SK-N-SH (cell line): ENCODE measurements around the gene MAP7D3. TPM values are rescaled to one million over a fixed set of nuclear protein-coding genes. Genes with fewer than 3 reads are reported as not detected.

Source experiments
- CTCF ChIA-PET: fragments of 300-600, 350-600 bp; formaldehyde crosslinking; extraction: SDS; loops from one replicate; lab custom pipeline; 2021; lab: Yijun Ruan, JAX
- POLR2A ChIA-PET: fragments of 350-600 bp; sonication (Branson Sonifier 250); formaldehyde crosslinking; extraction: SDS; loops from one replicate; lab custom pipeline; 2020; ENCODE audit warnings: antibody characterized with exemption, inconsistent platforms; lab: Yijun Ruan, JAX
- DNase-seq: peaks from one replicate; pipeline ENCODE4 v3.0.0; 2012
- H2AFZ ChIP-seq: fragments of 200-600 bp; sonication (generic); 2 replicates; pipeline ENCODE4 v1.8.1; 2016; ENCODE audit warnings: antibody characterized with exemption, mild to moderate bottlenecking, low read depth
- H3F3A ChIP-seq: fragments of 200-600 bp; sonication (generic); replicated peaks from 2 replicates; pipeline ENCODE3; 2016; ENCODE audit warnings: antibody characterized with exemption, mild to moderate bottlenecking; ENCODE audit not compliant: insufficient read depth
- H3K27ac ChIP-seq, 2 experiments: fragments of 200-500 bp in 1 of 2; fragments of 200-600 bp in 1 of 2; sonication (Bioruptor generic) in 1 of 2; sonication (generic), shearing (Covaris generic) in 1 of 2; 2 replicates each; pipeline versions ENCODE4 v1.5.1 to v1.6.1; 2014 to 2016; ENCODE audit warnings: low read depth in 2 of 2, inconsistent platforms in 1 of 2, low read length in 1 of 2, mild to moderate bottlenecking in 1 of 2, mixed read lengths in 1 of 2
- H3K27me3 ChIP-seq: fragments of 200-600 bp; sonication (generic), shearing (Covaris generic); 2 replicates; pipeline ENCODE4 v1.6.1; 2016; ENCODE audit warnings: mixed run types; ENCODE audit not compliant: insufficient read depth
- H3K36me3 ChIP-seq, 2 experiments: fragments of 200-500 bp in 1 of 2; fragments of 200-600 bp in 1 of 2; sonication (Bioruptor generic) in 1 of 2; sonication (generic) in 1 of 2; replicated peaks in 1 of 2; 2 replicates each; pipeline versions ENCODE3 to v1.5.1; 2014 to 2016; ENCODE audit warnings: low read length in 1 of 2, mild to moderate bottlenecking in 1 of 2; ENCODE audit not compliant: insufficient read depth in 2 of 2, control insufficient read depth in 1 of 2
- H3K4me1 ChIP-seq, 2 experiments: fragments of 200-500 bp in 1 of 2; fragments of 200-600 bp in 1 of 2; sonication (Bioruptor generic) in 1 of 2; sonication (generic), shearing (Covaris generic) in 1 of 2; 2 replicates each; pipeline versions ENCODE4 v1.5.1 to v1.6.1; 2014 to 2016; ENCODE audit warnings: low read depth in 1 of 2, low read length in 1 of 2, mixed run types in 1 of 2; ENCODE audit not compliant: insufficient read depth in 2 of 2, control insufficient read depth in 1 of 2
- H3K4me2 ChIP-seq: fragments of 200-600 bp; sonication (generic), shearing (Covaris generic); 2 replicates; pipeline ENCODE4 v1.6.1; 2017; ENCODE audit warnings: mixed run types
- H3K4me3 ChIP-seq, 2 experiments: fragments of 200-500 bp in 1 of 2; fragments of 200-600 bp in 1 of 2; sonication (Bioruptor generic) in 1 of 2; sonication (generic), shearing (Covaris generic) in 1 of 2; 2 replicates each; pipeline versions ENCODE4 v1.5.1 to v1.8.1; 2014 to 2016; ENCODE audit warnings: low read depth in 2 of 2, inconsistent platforms in 1 of 2, low read length in 1 of 2, mild to moderate bottlenecking in 1 of 2, mixed read lengths in 1 of 2, moderate library complexity in 1 of 2
- H3K79me2 ChIP-seq: fragments of 200-600 bp; sonication (generic); 2 replicates; pipeline ENCODE4 v1.8.1; 2017; ENCODE audit warnings: mild to moderate bottlenecking; ENCODE audit not compliant: insufficient read depth
- H3K9ac ChIP-seq: fragments of 200-600 bp; sonication (generic); 2 replicates; pipeline ENCODE4 v1.6.1; 2017; ENCODE audit warnings: mixed run types
- H3K9me2 ChIP-seq: fragments of 200-600 bp; sonication (generic); 2 replicates; pipeline ENCODE4 v1.6.1; 2017; ENCODE audit warnings: mixed run types
- H3K9me3 ChIP-seq: fragments of 200-600 bp; sonication (generic); 2 replicates; pipeline ENCODE4 v1.6.1; 2017; ENCODE audit warnings: mixed run types, mild to moderate bottlenecking, moderate library complexity
- H4K20me1 ChIP-seq: fragments of 200-600 bp; sonication (generic); 2 replicates; pipeline ENCODE4 v1.6.1; 2017; ENCODE audit warnings: mild to moderate bottlenecking, mixed run types; ENCODE audit not compliant: insufficient read depth
- CHD2 ChIP-seq: fragments of 150-350 bp; IDR thresholded peaks from 2 replicates; pipeline ENCODE4 v1.6.1; 2018; ENCODE audit warnings: low read length; ENCODE audit not compliant: partially characterized antibody
- CTCF ChIP-seq: fragments of 200-600 bp; sonication (generic); IDR thresholded peaks from 2 replicates; pipeline ENCODE4 v1.6.1; 2017; ENCODE audit warnings: antibody characterized with exemption, mild to moderate bottlenecking, moderate library complexity
- EZH2phosphoT487 ChIP-seq: fragments of 200-600 bp; sonication (generic); IDR thresholded peaks from 2 replicates; pipeline ENCODE4 v1.6.1; 2017; ENCODE audit warnings: low read depth, mixed run types, mild to moderate bottlenecking, antibody characterized with exemption, moderate library complexity, borderline replicate concordance
- FOSL2 ChIP-seq: IDR thresholded peaks from 2 replicates; pipeline ENCODE4 v1.4.0; 2012; ENCODE audit warnings: low read depth, mild to moderate bottlenecking, moderate library complexity, borderline replicate concordance
- FOXJ3 ChIP-seq: sonication (generic); formaldehyde crosslinking; IDR thresholded peaks from 2 replicates; pipeline ENCODE4 v1.5.1; 2020; ENCODE audit warnings: mild to moderate bottlenecking, missing genetic modification reagents
- FOXM1 ChIP-seq: IDR thresholded peaks from 2 replicates; pipeline ENCODE4 v1.4.0; 2012; ENCODE audit warnings: low read depth, mild to moderate bottlenecking
- GABPA ChIP-seq: IDR thresholded peaks from 2 replicates; pipeline ENCODE4 v1.4.0; 2012; ENCODE audit warnings: low read depth, mild to moderate bottlenecking
- IRF3 ChIP-seq: fragments of 150-350 bp; IDR thresholded peaks from 2 replicates; pipeline ENCODE4 v1.6.1; 2016; ENCODE audit warnings: mild to moderate bottlenecking, low read depth, low read length
- MAX ChIP-seq: IDR thresholded peaks from 2 replicates; pipeline ENCODE4 v1.4.0; 2012; ENCODE audit warnings: low read depth
- MEF2A ChIP-seq: IDR thresholded peaks from 2 replicates; pipeline ENCODE4 v1.4.0; 2012; ENCODE audit warnings: low read depth, borderline replicate concordance
- MXI1 ChIP-seq: IDR thresholded peaks from 2 replicates; pipeline ENCODE4 v1.6.1; 2012; ENCODE audit warnings: mild to moderate bottlenecking, low read depth, low read length, improper control_type of control experiment
- NFIC ChIP-seq: IDR thresholded peaks from 2 replicates; pipeline ENCODE4 v1.4.0; 2012; ENCODE audit warnings: borderline replicate concordance
- NRF1 ChIP-seq: IDR thresholded peaks from 2 replicates; pipeline ENCODE4 v1.6.1; 2012; ENCODE audit warnings: low read depth, mild to moderate bottlenecking, low read length
- RAD21 ChIP-seq: IDR thresholded peaks from 2 replicates; pipeline ENCODE4 v1.6.1; 2012; ENCODE audit warnings: mild to moderate bottlenecking, low read length
- RCOR1 ChIP-seq: fragments of 150-350 bp; IDR thresholded peaks from 2 replicates; pipeline ENCODE4 v1.6.1; 2017; ENCODE audit warnings: antibody characterized with exemption, low read length
- RFX5 ChIP-seq: IDR thresholded peaks from 2 replicates; pipeline ENCODE4 v1.6.1; 2012; ENCODE audit warnings: mild to moderate bottlenecking, improper control_type of control experiment, low read length
- SIN3A ChIP-seq: IDR thresholded peaks from 2 replicates; pipeline ENCODE4 v1.6.1; 2012; ENCODE audit warnings: low read depth, mild to moderate bottlenecking, low read length, moderate library complexity, borderline replicate concordance
- SMC3 ChIP-seq: IDR thresholded peaks from 2 replicates; pipeline ENCODE4 v1.6.1; 2012; ENCODE audit warnings: low read depth, low read length, improper control_type of control experiment
- TAF1 ChIP-seq: IDR thresholded peaks from 2 replicates; pipeline ENCODE4 v1.6.1; 2012; ENCODE audit warnings: low read depth, mild to moderate bottlenecking, low read length, moderate library complexity, borderline replicate concordance
- TCF12 ChIP-seq: IDR thresholded peaks from 2 replicates; pipeline ENCODE4 v1.4.0; 2012
- TEAD4 ChIP-seq: IDR thresholded peaks from 2 replicates; pipeline ENCODE4 v1.4.0; 2012; ENCODE audit warnings: mild to moderate bottlenecking, borderline replicate concordance; ENCODE audit not compliant: insufficient read depth
- USF2 ChIP-seq: fragments of 150-350 bp; IDR thresholded peaks from 2 replicates; pipeline ENCODE4 v1.6.1; 2017; ENCODE audit warnings: antibody characterized with exemption, low read length, low read depth, borderline replicate concordance
- ZBTB33 ChIP-seq: IDR thresholded peaks from 2 replicates; pipeline ENCODE4 v1.4.0; 2012; ENCODE audit warnings: low read depth, borderline replicate concordance
- whole genome bisulfite sequencing: methylation state at CpG from one replicate; pipeline ENCODE4 v1.1.6; 2017; ENCODE audit warnings: low lambda C conversion rate; 5-methylcytosine and 5-hydroxymethylcytosine counted together
- polyA plus RNA-seq, 3 experiments: library from polyadenylated mRNA; depleted of rRNA; stranded (reverse); fragments of >200 nt; gene quantifications; 2 replicates each; pipeline ENCODE4 v1.2.3, GENCODE V29; 2012

The MAP7D3 gene
- polyA plus RNA-seq, 1 of the 3 experiments (the other 2 are of a cell fraction): 5.8 TPM

GRCh38 chrX:136268051-136269048 lies 17.1 kb upstream of the MAP7D3 start:
- 24% methylated on average over 5 of the region's 5 CpGs for WGBS
- Histone ChIP-seq H3K9me2 (no peaks in the 10 kb centered on the region), H3K9me3 (no peaks in the 10 kb centered on the region), H3K36me3 (no peaks in the 10 kb centered on the region), H3K27ac (no peak overlapping the region), H3K4me3 (no peak overlapping the region), H3F3A (peaks cover 4% of the 10 kb centered on the region), H3K4me1 (no peaks in the 10 kb centered on the region), H3K4me2 (no peak overlapping the region), H3K9ac (no peak overlapping the region), H2AFZ (no peak overlapping the region), H3K79me2 (no peaks in the 10 kb centered on the region), H4K20me1 (no peaks in the 10 kb centered on the region), H3K27me3 (peaks cover 5% of the 10 kb centered on the region; the same call in 1 of the 2 replicates)
- ChIA-PET POLR2A (interaction anchor here (0.6 kb wide), 1 partner anchor 289 kb away, joined by 3 read pairs; no protein-coding TSS in a partner anchor), CTCF (interaction anchor here (0.7 to 3.0 kb wide), 29 partner anchors 9 to 426 kb away, joined by 3 to 37 read pairs (median 3); partner anchors contain the start of gene MAP7D3)
- no peak for TF ChIP-seq TCF12
- no peak for TF ChIP-seq RFX5
- TF ChIP-seq CHD2: no peak
- TF ChIP-seq IRF3: no peak
- TF ChIP-seq NFIC: no peak
- no peak for TF ChIP-seq FOXJ3 (CRISPR knock-in tag)
- no peak for TF ChIP-seq TAF1
- TF ChIP-seq EZH2phosphoT487: no peak
- TF ChIP-seq SMC3: peak; percentile 73
- TF ChIP-seq GABPA: no peak
- no peak for TF ChIP-seq MXI1
- peak; percentile 80 for TF ChIP-seq RAD21
- no peak for TF ChIP-seq FOXM1
- no peak for TF ChIP-seq SIN3A
- TF ChIP-seq FOSL2: no peak
- TF ChIP-seq ZBTB33: no peak
- TF ChIP-seq MAX: no peak
- TF ChIP-seq RCOR1: no peak
- no peak for TF ChIP-seq MEF2A
- TF ChIP-seq NRF1: no peak
- TF ChIP-seq TEAD4: no peak
- TF ChIP-seq CTCF: peak; percentile 90
- no peak for TF ChIP-seq USF2
- DNase-seq: peak; percentile 48
